Measurements from ENCODE around the gene ZWILCH. TPM values are rescaled to one million over a fixed set of nuclear protein-coding genes. Genes with fewer than 3 reads are reported as not detected.

ZWILCH gene
- total and polyA plus RNA-seq, 5 donors from 2014 or later: 10.3 to 15.7 (median 11.6) TPM

DNA sequence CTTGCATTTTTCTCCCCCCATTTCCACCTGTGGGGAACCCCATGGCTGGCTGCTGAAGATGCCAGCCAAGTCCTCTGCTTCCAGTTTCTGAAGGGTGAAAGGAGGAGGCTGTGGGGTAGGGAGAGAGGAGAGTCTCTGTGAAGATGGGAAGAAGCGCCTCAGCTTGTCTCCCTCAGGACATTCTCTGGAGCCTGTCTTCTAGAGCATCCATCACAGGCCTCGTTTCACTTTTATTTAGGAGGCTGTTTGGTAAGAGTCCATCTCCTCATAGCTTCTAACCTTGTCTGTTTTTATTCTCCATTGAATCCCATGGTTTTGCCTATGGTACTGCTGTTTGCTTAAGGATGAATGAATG, 69.4 kb downstream of the ZWILCH start:
- Mint-ChIP-seq H3K36me3 (no peaks in the 10 kb centered on the region), H3K9me3 (no peaks in the 10 kb centered on the region), H3K27ac (no peak overlapping the region), H3K27me3 (no peaks in the 10 kb centered on the region), H3K4me1 (no peaks in the 10 kb centered on the region), H3K4me3 (no peak overlapping the region)
- DNase-seq (no peak), ATAC-seq (ENCODE audit: low read depth in 2 of 2) (no peak)
- H3K27ac ChIP-seq (ENCODE audit: insufficient read depth, low read length, poor library complexity, severe bottlenecking): no peak overlapping the region
- no peaks in the 10 kb centered on the region for H3K36me3 ChIP-seq (ENCODE audit: control insufficient read depth, insufficient read depth, low read length)
- H3K9me3 ChIP-seq (ENCODE audit: control insufficient read depth in 2 of 2, low read length in 2 of 2): no peaks in the 10 kb centered on the region
- no peaks in the 10 kb centered on the region for H3K27me3 ChIP-seq (ENCODE audit: control insufficient read depth, insufficient read depth, low read length)
- no peaks in the 10 kb centered on the region for H3K4me1 ChIP-seq (ENCODE audit: control insufficient read depth, insufficient read depth, low read length, poor library complexity, severe bottlenecking)
- no peak overlapping the region for H3K4me3 ChIP-seq (ENCODE audit: low read depth, low read length)

DNA sequence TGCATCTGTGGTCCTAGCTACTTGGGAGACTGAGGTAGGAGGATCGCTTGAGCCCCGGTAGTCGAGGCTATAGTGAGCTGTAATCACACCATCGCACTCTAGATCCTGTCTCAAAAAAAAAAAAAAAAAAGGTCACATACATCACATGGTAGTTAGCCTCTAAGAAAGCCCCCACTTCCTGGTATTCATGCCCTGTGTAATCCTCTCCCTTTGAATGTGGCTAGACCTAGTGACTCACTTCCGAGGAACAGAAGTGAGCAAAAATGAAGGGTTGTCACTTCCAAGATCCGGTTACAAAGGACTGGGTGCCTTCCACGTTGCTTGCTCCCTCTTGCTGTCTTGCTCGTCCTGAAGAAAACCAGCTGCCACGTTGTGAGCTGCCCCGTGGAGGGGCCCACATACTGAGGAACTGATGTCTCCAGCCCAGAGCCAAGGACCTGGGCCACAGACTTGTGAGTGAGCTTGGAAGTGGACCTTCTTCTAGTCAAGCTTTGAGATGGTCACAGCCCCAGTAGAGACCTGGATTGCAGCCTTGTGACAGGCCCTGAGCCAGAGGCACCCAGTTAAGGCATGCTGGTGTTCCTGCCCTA, 73.3 kb downstream of the ZWILCH start:
- no peak overlapping the region for H3K4me3 ChIP-seq (ENCODE audit: low read depth, low read length)
- no peak overlapping the region for H3K27ac ChIP-seq (ENCODE audit: insufficient read depth, low read length, poor library complexity, severe bottlenecking)
- H3K4me1 ChIP-seq (ENCODE audit: control insufficient read depth, insufficient read depth, low read length, poor library complexity, severe bottlenecking): no peaks in the 10 kb centered on the region
- no peaks in the 10 kb centered on the region for H3K36me3 ChIP-seq (ENCODE audit: control insufficient read depth, insufficient read depth, low read length)
- Mint-ChIP-seq H3K27me3 (peaks cover 4% of the 10 kb centered on the region), H3K36me3 (no peaks in the 10 kb centered on the region), H3K4me1 (no peaks in the 10 kb centered on the region), H3K27ac (no peak overlapping the region), H3K9me3 (peaks cover 0 to under 1% (median 0%) of the 10 kb centered on the region in 7 donors), H3K4me3 (no peak overlapping the region)
- no peaks in the 10 kb centered on the region for H3K27me3 ChIP-seq (ENCODE audit: control insufficient read depth, insufficient read depth, low read length)
- DNase-seq (peak in 1 of 3 donors; percentile 24), ATAC-seq (ENCODE audit: low read depth in 2 of 2) (peak in 1 of 2 donors; percentile 45)
- H3K9me3 ChIP-seq (ENCODE audit: control insufficient read depth in 2 of 2, low read length in 2 of 2): no peaks in the 10 kb centered on the region

DNA sequence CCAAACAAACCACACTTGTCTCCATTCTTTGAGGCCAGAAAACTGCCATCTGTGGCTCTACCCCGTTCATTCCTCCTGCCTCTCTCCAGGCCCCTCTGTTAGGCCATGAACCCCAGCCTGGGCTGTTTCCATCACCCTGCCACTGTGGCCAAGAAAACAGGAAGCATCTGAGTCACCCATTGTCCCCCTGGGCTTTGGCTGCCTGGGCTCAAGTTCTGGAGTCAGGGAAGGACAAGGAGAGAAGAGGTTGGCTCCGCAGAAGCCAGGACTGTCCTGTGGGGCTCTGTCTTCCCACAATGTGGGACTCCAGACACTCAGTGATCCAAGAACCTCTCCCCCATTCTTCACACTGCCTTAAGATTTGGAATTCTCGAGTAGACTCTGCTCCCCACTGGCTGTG, 75.5 kb downstream of the ZWILCH start:
- DNase-seq (no peak), ATAC-seq (ENCODE audit: low read depth in 2 of 2) (no peak)
- H3K27ac Mint-ChIP-seq: no peak overlapping the region
- peaks cover 0 to under 1% (median 0%) of the 10 kb centered on the region in 4 donors for H3K4me1 Mint-ChIP-seq
- peaks cover 4% of the 10 kb centered on the region for H3K27me3 Mint-ChIP-seq
- no peaks in the 10 kb centered on the region for H3K4me1 ChIP-seq (ENCODE audit: control insufficient read depth, insufficient read depth, low read length, poor library complexity, severe bottlenecking)
- H3K4me3 ChIP-seq (ENCODE audit: low read depth, low read length): no peak overlapping the region
- no peaks in the 10 kb centered on the region for H3K36me3 ChIP-seq (ENCODE audit: control insufficient read depth, insufficient read depth, low read length)
- H3K27me3 ChIP-seq (ENCODE audit: control insufficient read depth, insufficient read depth, low read length): no peaks in the 10 kb centered on the region
- H3K9me3 Mint-ChIP-seq: peaks cover 0 to 3% (median 0%) of the 10 kb centered on the region in 7 donors
- H3K36me3 Mint-ChIP-seq: no peaks in the 10 kb centered on the region
- no peaks in the 10 kb centered on the region for H3K9me3 ChIP-seq (ENCODE audit: control insufficient read depth in 2 of 2, low read length in 2 of 2)
- H3K4me3 Mint-ChIP-seq: no peak overlapping the region
- no peak overlapping the region for H3K27ac ChIP-seq (ENCODE audit: insufficient read depth, low read length, poor library complexity, severe bottlenecking)

DNA sequence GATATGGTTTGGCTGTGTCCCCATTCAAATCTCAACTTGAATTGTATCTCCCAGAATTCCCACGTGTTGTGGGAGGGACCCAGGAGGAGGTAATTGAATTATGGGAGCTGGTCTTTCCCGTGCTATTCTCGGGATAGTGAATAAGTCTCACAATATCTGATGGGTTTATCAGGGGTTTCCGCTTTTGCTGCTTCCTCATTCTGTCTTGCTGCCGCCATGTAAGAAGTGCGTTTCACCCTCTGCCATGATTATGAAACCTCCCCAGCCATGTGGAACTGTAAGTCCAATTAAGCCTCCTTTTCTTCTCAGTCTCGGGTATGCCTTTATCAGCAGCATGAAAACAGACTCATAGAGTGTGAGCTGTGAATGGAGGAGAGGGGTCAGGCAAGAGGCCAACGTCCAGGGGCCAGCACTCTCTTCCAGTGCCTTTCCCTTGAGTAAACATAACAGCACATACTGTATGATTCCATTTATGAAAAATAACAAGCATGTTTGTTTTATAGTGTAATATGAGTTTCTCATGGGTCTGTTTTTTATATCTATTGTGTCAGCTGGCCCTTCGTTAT, 76.9 kb downstream of the ZWILCH start:
- no peak for ATAC-seq (ENCODE audit: low read depth in 2 of 2)
- peaks cover 0 to 3% (median 0%) of the 10 kb centered on the region in 7 donors for H3K9me3 Mint-ChIP-seq
- Histone ChIP-seq H3K27me3 (ENCODE audit: control insufficient read depth, insufficient read depth, low read length) (no peaks in the 10 kb centered on the region), H3K9me3 (ENCODE audit: control insufficient read depth in 2 of 2, low read length in 2 of 2) (no peaks in the 10 kb centered on the region), H3K4me3 (ENCODE audit: low read depth, low read length) (no peak overlapping the region), H3K27ac (ENCODE audit: insufficient read depth, low read length, poor library complexity, severe bottlenecking) (no peak overlapping the region), H3K4me1 (ENCODE audit: control insufficient read depth, insufficient read depth, low read length, poor library complexity, severe bottlenecking) (no peaks in the 10 kb centered on the region), H3K36me3 (ENCODE audit: control insufficient read depth, insufficient read depth, low read length) (no peaks in the 10 kb centered on the region)
- DNase-seq: no peak
- H3K36me3 Mint-ChIP-seq: no peaks in the 10 kb centered on the region
- peaks cover 0 to 2% (median 0%) of the 10 kb centered on the region in 4 donors for H3K4me1 Mint-ChIP-seq
- H3K27me3 Mint-ChIP-seq: peaks cover 4% of the 10 kb centered on the region
- no peak overlapping the region for H3K27ac Mint-ChIP-seq
- H3K4me3 Mint-ChIP-seq: no peak overlapping the region

DNA sequence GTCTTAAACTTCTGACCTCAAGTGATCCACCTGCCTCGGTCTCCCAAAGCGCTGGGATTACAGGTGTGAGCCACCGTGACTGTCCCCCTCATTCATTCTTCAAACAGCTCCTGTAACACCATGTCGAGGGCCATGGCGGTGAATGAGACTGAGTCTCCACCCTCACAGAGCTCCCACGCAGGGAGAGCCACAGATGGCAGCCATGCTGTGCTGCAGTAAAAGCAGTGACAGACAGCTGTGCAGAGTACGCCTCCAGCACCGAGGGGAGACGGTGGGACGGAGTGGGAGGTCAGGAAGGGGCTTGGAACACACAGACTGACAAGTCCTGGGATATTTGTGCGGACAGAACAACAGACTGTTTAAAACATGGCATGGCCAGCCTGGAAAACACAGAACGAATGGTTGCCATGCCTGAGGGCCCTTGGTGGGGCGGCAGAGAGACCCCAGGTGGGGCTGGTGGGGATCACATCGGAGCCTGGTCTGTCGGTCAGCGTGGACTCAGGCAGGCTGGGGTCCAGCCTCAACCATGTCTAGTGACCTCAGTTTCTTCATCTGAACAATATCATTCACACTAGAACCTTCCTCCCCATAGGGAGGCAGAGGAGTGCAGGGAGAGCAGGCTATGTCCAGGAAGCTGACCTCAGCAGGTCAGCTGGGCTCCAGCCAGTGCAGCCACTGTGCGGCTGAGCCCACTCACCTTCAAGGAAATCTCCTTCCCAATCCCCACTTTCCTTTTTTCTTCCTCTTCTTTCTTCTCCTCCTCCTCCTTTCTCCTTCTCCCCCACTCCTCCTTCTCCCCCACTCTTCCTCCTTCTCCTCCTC, 81.2 kb downstream of the ZWILCH start:
- no peak for DNase-seq
- no peak overlapping the region for H3K4me3 ChIP-seq (ENCODE audit: low read depth, low read length)

DNA sequence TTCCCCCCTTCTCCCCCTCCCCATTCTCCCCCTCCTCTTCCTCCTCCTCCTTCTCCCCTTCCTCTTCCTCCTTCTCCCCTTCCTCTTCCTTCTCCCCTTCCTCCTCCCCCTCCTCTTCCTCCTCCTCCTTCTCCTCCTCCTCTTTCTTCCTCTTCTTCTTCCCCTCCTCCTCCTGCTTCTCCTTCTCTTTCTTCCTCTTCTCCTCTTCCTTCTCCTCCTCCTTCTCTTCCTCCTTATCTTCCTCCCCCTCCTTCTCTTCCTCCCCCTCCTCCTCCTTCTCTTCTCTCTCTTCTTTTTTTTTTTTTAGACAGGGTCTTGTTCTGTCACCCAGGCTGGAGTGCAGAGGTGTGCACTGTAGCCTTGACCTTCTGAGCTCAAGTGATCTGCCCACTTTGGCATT, 81.9 kb downstream of the ZWILCH start:
- Histone ChIP-seq H3K36me3 (ENCODE audit: control insufficient read depth, insufficient read depth, low read length) (no peaks in the 10 kb centered on the region), H3K27me3 (ENCODE audit: control insufficient read depth, insufficient read depth, low read length) (peaks cover 2% of the 10 kb centered on the region), H3K4me1 (ENCODE audit: control insufficient read depth, insufficient read depth, low read length, poor library complexity, severe bottlenecking) (no peaks in the 10 kb centered on the region), H3K9me3 (ENCODE audit: control insufficient read depth in 2 of 2, low read length in 2 of 2) (no peaks in the 10 kb centered on the region), H3K27ac (ENCODE audit: insufficient read depth, low read length, poor library complexity, severe bottlenecking) (no peak overlapping the region), H3K4me3 (ENCODE audit: low read depth, low read length) (no peak overlapping the region)
- H3K27ac Mint-ChIP-seq: no peak overlapping the region
- DNase-seq: no peak
- no peaks in the 10 kb centered on the region for H3K36me3 Mint-ChIP-seq
- H3K9me3 Mint-ChIP-seq: peaks cover 0 to 3% (median 0%) of the 10 kb centered on the region in 7 donors
- H3K4me3 Mint-ChIP-seq: no peak overlapping the region
- H3K4me1 Mint-ChIP-seq: peaks cover 0 to 4% (median 0%) of the 10 kb centered on the region in 4 donors
- no peak for ATAC-seq (ENCODE audit: low read depth in 2 of 2)
- peaks cover 21% of the 10 kb centered on the region for H3K27me3 Mint-ChIP-seq

More for the DNA sequence above, 81.2 kb downstream of the ZWILCH start:
- Mint-ChIP-seq H3K36me3 (no peaks in the 10 kb centered on the region), H3K9me3 (peaks cover 0 to 3% (median 0%) of the 10 kb centered on the region in 7 donors), H3K27me3 (peaks cover 14% of the 10 kb centered on the region), H3K4me3 (no peak overlapping the region), H3K27ac (no peak overlapping the region), H3K4me1 (peaks cover 0 to 4% (median 0%) of the 10 kb centered on the region in 4 donors)
- peaks cover 2% of the 10 kb centered on the region for H3K27me3 ChIP-seq (ENCODE audit: control insufficient read depth, insufficient read depth, low read length)
- H3K4me1 ChIP-seq (ENCODE audit: control insufficient read depth, insufficient read depth, low read length, poor library complexity, severe bottlenecking): no peaks in the 10 kb centered on the region
- no peaks in the 10 kb centered on the region for H3K9me3 ChIP-seq (ENCODE audit: control insufficient read depth in 2 of 2, low read length in 2 of 2)
- H3K27ac ChIP-seq (ENCODE audit: insufficient read depth, low read length, poor library complexity, severe bottlenecking): no peak overlapping the region
- no peaks in the 10 kb centered on the region for H3K36me3 ChIP-seq (ENCODE audit: control insufficient read depth, insufficient read depth, low read length)
- no peak for ATAC-seq (ENCODE audit: low read depth in 2 of 2)

DNA sequence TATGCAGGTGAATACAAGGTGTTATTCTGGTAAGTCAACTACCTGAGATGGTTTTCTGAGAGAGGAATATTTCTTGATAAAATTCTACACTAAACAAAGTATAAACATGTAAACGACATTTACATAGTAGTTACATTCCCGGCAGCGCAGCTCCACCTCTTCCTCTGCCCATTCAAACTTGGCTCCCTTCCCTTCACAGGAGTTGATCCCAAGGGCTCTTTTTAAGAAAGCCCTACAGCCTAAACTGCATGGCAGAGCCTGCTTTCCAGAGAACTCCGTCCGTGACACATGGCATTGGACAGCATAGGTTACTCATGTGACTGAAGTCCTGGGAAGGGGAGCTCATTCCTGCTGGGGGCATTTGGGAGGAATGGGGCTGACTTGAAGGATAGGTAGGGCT, 82.6 kb downstream of the ZWILCH start:
- ATAC-seq (ENCODE audit: low read depth in 2 of 2) (no peak), DNase-seq (no peak)
- Histone ChIP-seq H3K27ac (ENCODE audit: insufficient read depth, low read length, poor library complexity, severe bottlenecking) (no peak overlapping the region), H3K36me3 (ENCODE audit: control insufficient read depth, insufficient read depth, low read length) (no peaks in the 10 kb centered on the region), H3K4me3 (ENCODE audit: low read depth, low read length) (no peak overlapping the region), H3K4me1 (ENCODE audit: control insufficient read depth, insufficient read depth, low read length, poor library complexity, severe bottlenecking) (no peaks in the 10 kb centered on the region), H3K9me3 (ENCODE audit: control insufficient read depth in 2 of 2, low read length in 2 of 2) (no peaks in the 10 kb centered on the region), H3K27me3 (ENCODE audit: control insufficient read depth, insufficient read depth, low read length) (peaks cover 2% of the 10 kb centered on the region)
- no peak overlapping the region for H3K4me3 Mint-ChIP-seq
- H3K4me1 Mint-ChIP-seq: peaks cover 0 to 4% (median 0%) of the 10 kb centered on the region in 4 donors
- H3K27me3 Mint-ChIP-seq: peaks cover 18% of the 10 kb centered on the region
- H3K36me3 Mint-ChIP-seq: no peaks in the 10 kb centered on the region
- peaks cover 0 to 3% (median 0%) of the 10 kb centered on the region in 7 donors for H3K9me3 Mint-ChIP-seq
- H3K27ac Mint-ChIP-seq: no peak overlapping the region
